Glutamatergic neuron (in vitro differentiated cells): ENCODE measurements around the gene HABP4. TPM values are rescaled to one million over a fixed set of nuclear protein-coding genes. Genes with fewer than 3 reads are reported as not detected.

Experiments used
- DNase-seq: peaks from one replicate; pipeline ENCODE4 v3.0.0; 2022
- H3K27ac Mint-ChIP-seq: one replicate; pipeline ENCODE4 v1.8.0; 2020; ENCODE audit warnings: mild to moderate bottlenecking, mixed read lengths, inconsistent platforms; ENCODE audit not compliant: unreplicated experiment
- H3K27me3 Mint-ChIP-seq: one replicate; pipeline ENCODE4 v1.8.0; 2020; ENCODE audit warnings: mild to moderate bottlenecking, moderate library complexity, mixed read lengths, inconsistent platforms; ENCODE audit not compliant: unreplicated experiment
- H3K36me3 Mint-ChIP-seq: one replicate; pipeline ENCODE4 v1.8.0; 2020; ENCODE audit warnings: mild to moderate bottlenecking, mixed read lengths, inconsistent platforms; ENCODE audit not compliant: unreplicated experiment
- H3K4me1 Mint-ChIP-seq: one replicate; pipeline ENCODE4 v1.8.0; 2020; ENCODE audit warnings: mild to moderate bottlenecking, low read depth, mixed read lengths, inconsistent platforms; ENCODE audit not compliant: unreplicated experiment
- H3K4me3 Mint-ChIP-seq: one replicate; pipeline ENCODE4 v1.8.0; 2020; ENCODE audit warnings: mild to moderate bottlenecking, mixed read lengths, inconsistent platforms; ENCODE audit not compliant: unreplicated experiment
- H3K9me3 Mint-ChIP-seq: one replicate; pipeline ENCODE4 v1.8.0; 2020; ENCODE audit warnings: mild to moderate bottlenecking, moderate library complexity, mixed read lengths, inconsistent platforms; ENCODE audit not compliant: unreplicated experiment
- total RNA-seq: library from RNA; stranded (reverse); fragmentation: NEBNext Ultra II Directional; extraction: Animal tissue kit (Norgen Biotek cat#: 25700); gene quantifications from one replicate; pipeline ENCODE4 v1.2.1, GENCODE V29; 2021; ENCODE audit not compliant: unreplicated experiment
- TF ChIP-seq, protein P1 (sequence below): fragments of 200-600 bp; sonication (generic); IDR thresholded peaks from one replicate; pipeline ENCODE4 v1.5.0; 2021; ENCODE audit not compliant: partially characterized antibody, unreplicated experiment

HABP4 gene
- total RNA-seq, 1 donor from 2014 or later: 21.4 TPM

DNA sequence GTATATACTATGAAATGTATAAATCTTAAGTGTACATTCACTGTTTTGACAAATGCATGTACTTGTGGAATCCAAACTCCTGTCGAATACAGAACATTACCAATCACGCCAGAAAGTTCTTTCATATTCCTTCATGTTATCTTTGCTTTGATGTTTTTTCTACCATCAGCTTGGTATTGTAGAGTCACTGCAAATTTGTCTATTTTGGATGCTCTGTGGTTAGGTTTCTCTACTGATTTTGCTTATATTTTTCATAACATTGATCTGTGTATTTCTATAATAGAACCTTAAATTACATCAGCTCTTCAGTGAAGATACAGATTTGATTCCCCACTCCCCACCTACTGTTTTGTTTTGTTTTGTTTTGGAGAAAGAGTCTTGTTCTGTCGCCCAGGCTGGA, 30.8 kb downstream of the HABP4 start:
- TF ChIP-seq, protein P1, sequence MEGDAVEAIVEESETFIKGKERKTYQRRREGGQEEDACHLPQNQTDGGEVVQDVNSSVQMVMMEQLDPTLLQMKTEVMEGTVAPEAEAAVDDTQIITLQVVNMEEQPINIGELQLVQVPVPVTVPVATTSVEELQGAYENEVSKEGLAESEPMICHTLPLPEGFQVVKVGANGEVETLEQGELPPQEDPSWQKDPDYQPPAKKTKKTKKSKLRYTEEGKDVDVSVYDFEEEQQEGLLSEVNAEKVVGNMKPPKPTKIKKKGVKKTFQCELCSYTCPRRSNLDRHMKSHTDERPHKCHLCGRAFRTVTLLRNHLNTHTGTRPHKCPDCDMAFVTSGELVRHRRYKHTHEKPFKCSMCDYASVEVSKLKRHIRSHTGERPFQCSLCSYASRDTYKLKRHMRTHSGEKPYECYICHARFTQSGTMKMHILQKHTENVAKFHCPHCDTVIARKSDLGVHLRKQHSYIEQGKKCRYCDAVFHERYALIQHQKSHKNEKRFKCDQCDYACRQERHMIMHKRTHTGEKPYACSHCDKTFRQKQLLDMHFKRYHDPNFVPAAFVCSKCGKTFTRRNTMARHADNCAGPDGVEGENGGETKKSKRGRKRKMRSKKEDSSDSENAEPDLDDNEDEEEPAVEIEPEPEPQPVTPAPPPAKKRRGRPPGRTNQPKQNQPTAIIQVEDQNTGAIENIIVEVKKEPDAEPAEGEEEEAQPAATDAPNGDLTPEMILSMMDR: no peak
- no peak overlapping the region for H3K27ac Mint-ChIP-seq
- no peaks in the 10 kb centered on the region for H3K4me1 Mint-ChIP-seq
- H3K36me3 Mint-ChIP-seq: peaks cover 5% of the 10 kb centered on the region
- H3K4me3 Mint-ChIP-seq: no peak overlapping the region
- H3K27me3 Mint-ChIP-seq: no peaks in the 10 kb centered on the region
- H3K9me3 Mint-ChIP-seq: no peaks in the 10 kb centered on the region
- DNase-seq: no peak

GRCh38 chr9:96482476-96482875, 32.5 kb downstream of the HABP4 start:
- DNase-seq: no peak
- Mint-ChIP-seq H3K4me1 (no peaks in the 10 kb centered on the region), H3K4me3 (no peak overlapping the region), H3K27me3 (no peaks in the 10 kb centered on the region), H3K9me3 (no peaks in the 10 kb centered on the region), H3K27ac (no peak overlapping the region), H3K36me3 (peaks cover 7% of the 10 kb centered on the region)
- TF ChIP-seq, protein P1: no peak

DNA sequence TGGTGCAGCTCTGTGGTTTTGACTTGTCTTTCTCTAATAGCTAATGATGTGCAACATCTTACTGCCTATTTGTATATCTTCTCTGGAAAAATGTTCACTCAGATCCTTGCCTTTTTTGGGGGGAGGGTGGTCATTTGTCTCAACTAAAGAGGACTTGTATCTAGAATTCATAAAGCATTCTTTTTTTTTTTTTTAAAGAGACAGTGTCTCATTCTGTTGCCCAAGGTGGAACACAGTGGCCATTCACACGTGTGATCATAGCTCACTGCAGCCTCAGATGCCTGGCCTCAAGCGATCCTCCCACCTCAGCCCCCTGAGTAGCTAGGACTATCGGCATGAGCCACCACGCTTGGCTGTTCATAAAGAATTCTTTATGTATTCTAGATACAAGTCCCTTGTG, 33.2 kb downstream of the HABP4 start:
- DNase-seq: no peak
- H3K4me3 Mint-ChIP-seq: no peak overlapping the region
- no peaks in the 10 kb centered on the region for H3K27me3 Mint-ChIP-seq
- H3K9me3 Mint-ChIP-seq: no peaks in the 10 kb centered on the region
- TF ChIP-seq, protein P1: no peak
- no peak overlapping the region for H3K27ac Mint-ChIP-seq
- no peaks in the 10 kb centered on the region for H3K4me1 Mint-ChIP-seq
- H3K36me3 Mint-ChIP-seq: peaks cover 7% of the 10 kb centered on the region

DNA sequence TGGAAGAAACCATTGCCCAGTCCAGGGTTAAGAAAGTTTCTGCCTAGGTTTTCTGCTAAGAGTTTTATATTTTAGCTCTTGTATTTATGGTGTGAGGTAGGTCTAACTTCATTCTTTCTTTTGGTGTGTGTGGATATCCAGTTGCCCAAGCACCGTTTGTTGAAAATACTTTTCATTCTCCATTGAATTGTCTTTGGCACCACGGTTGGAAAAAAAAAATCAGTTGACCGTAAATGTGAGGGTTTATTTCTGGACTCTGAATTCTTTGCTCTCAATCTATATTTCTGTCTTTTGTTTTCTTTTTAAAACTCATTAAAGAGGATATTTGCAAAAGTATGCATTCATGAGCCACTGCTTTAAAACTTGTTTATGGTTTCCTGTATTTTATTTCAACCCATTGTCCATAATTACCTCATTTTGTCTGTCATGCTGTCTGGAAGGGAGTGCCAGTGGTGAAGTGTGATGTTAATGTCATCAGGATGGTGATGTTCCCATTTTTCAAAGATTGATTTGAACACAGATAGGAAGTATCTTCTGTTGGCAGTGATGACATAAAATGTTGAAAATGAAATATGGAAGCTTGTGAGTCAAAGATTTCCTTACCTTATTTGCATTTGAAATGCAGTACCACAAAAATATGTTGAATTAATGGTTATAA, 33.9 kb downstream of the HABP4 start:
- no peak overlapping the region for H3K4me3 Mint-ChIP-seq

DNA sequence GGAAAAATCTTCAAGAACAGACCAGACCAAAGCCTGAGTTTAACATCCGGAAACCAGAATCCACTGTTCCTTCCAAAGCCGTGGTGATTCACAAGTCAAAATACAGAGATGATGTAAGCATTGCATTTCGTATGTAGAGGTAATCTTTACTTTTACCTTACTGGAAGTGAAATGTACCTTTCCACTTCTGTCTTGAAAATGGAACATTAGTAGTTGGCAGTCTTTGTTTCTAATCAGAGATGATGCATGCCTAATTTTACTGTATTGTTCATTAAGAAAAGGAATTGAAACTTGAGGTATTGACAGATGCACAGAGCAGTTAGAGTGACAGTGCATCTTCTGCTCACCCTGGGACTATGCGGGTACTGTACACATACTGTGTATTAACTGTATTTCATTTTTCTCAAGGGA, 34.6 kb downstream of the HABP4 start:
- Mint-ChIP-seq H3K4me3 (no peak overlapping the region), H3K9me3 (no peaks in the 10 kb centered on the region), H3K4me1 (no peaks in the 10 kb centered on the region), H3K36me3 (peaks cover 7% of the 10 kb centered on the region), H3K27ac (no peak overlapping the region), H3K27me3 (no peaks in the 10 kb centered on the region)
- DNase-seq: no peak
- TF ChIP-seq, protein P1: no peak

More for the DNA sequence above, 33.9 kb downstream of the HABP4 start:
- Mint-ChIP-seq H3K27me3 (no peaks in the 10 kb centered on the region), H3K4me1 (no peaks in the 10 kb centered on the region), H3K27ac (no peak overlapping the region), H3K9me3 (no peaks in the 10 kb centered on the region), H3K36me3 (peaks cover 7% of the 10 kb centered on the region)
- TF ChIP-seq, protein P1: no peak
- no peak for DNase-seq
